GM12875 (cell line): Measurements from ENCODE around the gene PLEKHG1.

Source experiments
- H3K4me3 ChIP-seq: one replicate; pipeline ENCODE4 v1.5.1; 2011; ENCODE audit warnings: low read depth, low read length, control low read depth
- CTCF ChIP-seq: IDR thresholded peaks from 2 replicates; pipeline ENCODE4 v1.5.1; 2011; ENCODE audit warnings: low read depth, mild to moderate bottlenecking, control low read depth, inconsistent platforms, low read length, moderate library complexity, borderline replicate concordance; ENCODE audit not compliant: insufficient read depth

Gene PLEKHG1

GRCh38 chr6:150588888-150589499 lies 10.7 kb upstream of the PLEKHG1 start:
- H3K4me3 ChIP-seq, result no peak overlapping the region
- TF ChIP-seq CTCF, result no peak

- no peak for TF ChIP-seq CTCF
- no peak overlapping the region for H3K4me3 ChIP-seq
These were observed 9.8 kb upstream of the PLEKHG1 start for GRCh38 chr6:150589852-150590251.

GRCh38 chr6:150590446-150590845 lies 9.2 kb upstream of the PLEKHG1 start:
- TF ChIP-seq CTCF, result no peak
- no peak overlapping the region for H3K4me3 ChIP-seq

- no peak overlapping the region for H3K4me3 ChIP-seq
- TF ChIP-seq CTCF, result no peak
These were observed 7.2 kb upstream of the PLEKHG1 start for GRCh38 chr6:150592377-150592995.

GRCh38 chr6:150593119-150593518 lies 6.6 kb upstream of the PLEKHG1 start:
- no peak overlapping the region for H3K4me3 ChIP-seq
- TF ChIP-seq CTCF, result no peak

- TF ChIP-seq CTCF, result no peak
- no peak overlapping the region for H3K4me3 ChIP-seq
These were observed 3.2 kb upstream of the PLEKHG1 start for GRCh38 chr6:150596439-150596838.

GRCh38 chr6:150598401-150598800 lies 1.3 kb upstream of the PLEKHG1 start:
- TF ChIP-seq CTCF, result no peak
- H3K4me3 ChIP-seq, result no peak overlapping the region
